Stimulated activated CD4-positive, alpha-beta T cell treated with anti-CD3 and anti-CD28 coated beads, Interleukin-4, amount 100 ng/mL, for 4 hours (primary cell): Measurements from ENCODE around the gene PNLIP.

Experiments
- DNase-seq, 2 experiments: peaks; one replicate each; pipeline ENCODE4 v3.0.0-alpha.2; 2020

Gene PNLIP

GRCh38 chr10:116545756-116546155, at the start of gene PNLIP:
TSS of gene PNLIP (plus strand) at chr10:116545931. CDS start at chr10:116546093, 162 bp downstream.
- no peak for DNase-seq

- no peak for DNase-seq
Measured at GRCh38 chr10:116504786-116505185, 40.9 kb upstream of the PNLIP start.

- no peak for DNase-seq
Measured at GRCh38 chr10:116510565-116510964, 35.2 kb upstream of the PNLIP start.

GRCh38 chr10:116511365-116511764, 34.4 kb upstream of the PNLIP start:
- DNase-seq: no peak

GRCh38 chr10:116521424-116522290, 24.1 kb upstream of the PNLIP start:
- no peak for DNase-seq

- no peak for DNase-seq
Measured at GRCh38 chr10:116522803-116523381, 22.8 kb upstream of the PNLIP start.

GRCh38 chr10:116524736-116525135, 21.0 kb upstream of the PNLIP start:
- no peak for DNase-seq

GRCh38 chr10:116526219-116526618, 19.5 kb upstream of the PNLIP start:
- no peak for DNase-seq

- no peak for DNase-seq
Measured at GRCh38 chr10:116536810-116537209, 8.9 kb upstream of the PNLIP start.

GRCh38 chr10:116538456-116538855, 7.3 kb upstream of the PNLIP start:
- no peak for DNase-seq

- DNase-seq: no peak
Measured at GRCh38 chr10:116538992-116539391, 6.7 kb upstream of the PNLIP start.

- DNase-seq: no peak
Measured at GRCh38 chr10:116540814-116541213, 4.9 kb upstream of the PNLIP start.

GRCh38 chr10:116542007-116542677, 3.6 kb upstream of the PNLIP start:
- DNase-seq: no peak

- no peak for DNase-seq
Measured at GRCh38 chr10:116545122-116545521, 609 bp upstream of the PNLIP start.

GRCh38 chr10:116548301-116548700, 2.6 kb downstream of the PNLIP start:
- no peak for DNase-seq

GRCh38 chr10:116553378-116553980, 7.7 kb downstream of the PNLIP start:
- DNase-seq: no peak

GRCh38 chr10:116554628-116555027, 8.9 kb downstream of the PNLIP start:
- DNase-seq: no peak

GRCh38 chr10:116555880-116556279, 10.1 kb downstream of the PNLIP start:
- DNase-seq: no peak

GRCh38 chr10:116557305-116557880, 11.7 kb downstream of the PNLIP start:
- no peak for DNase-seq

- no peak for DNase-seq
Measured at GRCh38 chr10:116565534-116565933, 19.8 kb downstream of the PNLIP start.

GRCh38 chr10:116566932-116567331, 21.2 kb downstream of the PNLIP start:
- no peak for DNase-seq

GRCh38 chr10:116567335-116567734, 21.6 kb downstream of the PNLIP start:
- DNase-seq: no peak

- no peak for DNase-seq
Measured at GRCh38 chr10:116574797-116575196, 29.1 kb downstream of the PNLIP start.
